Peyer's patch (tissue), 4 donors: Measurements from ENCODE around the gene NEUROD1.

Experiments used
- POLR2A ChIP-seq, 2 donors: fragments of 450-650 bp; IDR thresholded peaks; one replicate each; pipeline ENCODE4 v1.5.1; 2017; ENCODE audit warnings: antibody characterized with exemption in 2 of 2, mild to moderate bottlenecking in 2 of 2, moderate library complexity in 2 of 2
- TF ChIP-seq, protein P1 (sequence below), 6 experiments: fragments of 450-650 bp in 4 of 6; fragments of 200-600 bp in 2 of 6; sonication (generic) in 1 of 6; IDR thresholded peaks; one replicate each; pipeline ENCODE4 v1.5.1; 2017 to 2019; ENCODE audit warnings: antibody characterized with exemption in 6 of 6, mild to moderate bottlenecking in 3 of 6, moderate library complexity in 1 of 6

DNA sequence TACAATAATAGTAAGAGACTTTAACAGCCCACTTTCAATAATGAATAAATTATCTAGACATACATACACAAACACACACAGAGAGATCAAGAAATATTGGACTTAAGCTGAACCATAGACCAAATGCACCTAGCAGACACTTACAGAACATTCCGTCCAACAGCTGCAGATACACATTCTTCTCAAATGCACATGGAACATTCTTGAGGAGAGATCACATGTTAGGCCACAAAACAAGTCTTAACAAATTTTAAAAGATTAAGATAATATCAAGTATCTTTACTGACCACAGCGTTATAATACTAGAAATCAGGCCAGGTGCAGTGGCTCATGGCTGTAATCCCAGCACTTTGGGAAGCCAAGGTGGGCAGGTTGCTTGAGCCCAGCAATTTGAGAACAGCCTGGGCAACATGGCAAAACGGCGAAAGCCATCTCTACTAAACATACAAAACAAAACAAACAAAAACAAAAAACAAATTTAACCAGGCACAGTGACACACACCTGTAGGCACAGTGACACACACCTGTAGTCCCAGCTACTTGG, 30.8 kb downstream of the NEUROD1 start:
- TF ChIP-seq, protein P1, sequence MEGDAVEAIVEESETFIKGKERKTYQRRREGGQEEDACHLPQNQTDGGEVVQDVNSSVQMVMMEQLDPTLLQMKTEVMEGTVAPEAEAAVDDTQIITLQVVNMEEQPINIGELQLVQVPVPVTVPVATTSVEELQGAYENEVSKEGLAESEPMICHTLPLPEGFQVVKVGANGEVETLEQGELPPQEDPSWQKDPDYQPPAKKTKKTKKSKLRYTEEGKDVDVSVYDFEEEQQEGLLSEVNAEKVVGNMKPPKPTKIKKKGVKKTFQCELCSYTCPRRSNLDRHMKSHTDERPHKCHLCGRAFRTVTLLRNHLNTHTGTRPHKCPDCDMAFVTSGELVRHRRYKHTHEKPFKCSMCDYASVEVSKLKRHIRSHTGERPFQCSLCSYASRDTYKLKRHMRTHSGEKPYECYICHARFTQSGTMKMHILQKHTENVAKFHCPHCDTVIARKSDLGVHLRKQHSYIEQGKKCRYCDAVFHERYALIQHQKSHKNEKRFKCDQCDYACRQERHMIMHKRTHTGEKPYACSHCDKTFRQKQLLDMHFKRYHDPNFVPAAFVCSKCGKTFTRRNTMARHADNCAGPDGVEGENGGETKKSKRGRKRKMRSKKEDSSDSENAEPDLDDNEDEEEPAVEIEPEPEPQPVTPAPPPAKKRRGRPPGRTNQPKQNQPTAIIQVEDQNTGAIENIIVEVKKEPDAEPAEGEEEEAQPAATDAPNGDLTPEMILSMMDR (IDR thresholded peaks at IDR 0.05): no peak
- no peak for TF ChIP-seq POLR2A (IDR thresholded peaks at IDR 0.05)
